ENCODE measurements around the gene CAT. TPM values are rescaled to one million over a fixed set of nuclear protein-coding genes. Genes with fewer than 3 reads are reported as not detected.

The CAT gene
- total RNA-seq, 2 donors from 2014 or later: 12.4 to 25.6 TPM

DNA sequence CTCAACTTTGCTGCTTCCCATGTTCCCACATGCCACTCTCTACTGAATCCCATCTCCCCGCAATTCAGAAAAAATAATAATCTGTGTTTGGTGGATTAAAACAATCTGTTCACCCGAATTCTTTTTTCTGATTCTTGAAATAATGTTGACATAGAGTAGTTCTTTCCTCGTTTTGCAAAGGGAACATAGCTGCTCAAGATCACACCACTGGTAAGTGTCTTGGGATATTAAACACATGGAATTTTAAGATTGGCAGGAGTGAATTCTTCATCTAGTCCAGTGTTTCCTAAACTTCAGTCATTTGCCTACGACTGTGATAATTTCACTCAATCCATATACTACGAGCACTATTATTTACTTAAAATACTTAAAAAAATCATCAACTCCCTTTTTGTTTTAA lies 68.9 kb downstream of the CAT start:
- ATAC-seq (replicated peaks): no peak
- Mint-ChIP-seq H3K4me3 (no peak overlapping the region), H3K9me3 (no peaks in the 10 kb centered on the region), H3K4me1 (no peaks in the 10 kb centered on the region), H3K27ac (no peak overlapping the region), H3K27me3 (no peaks in the 10 kb centered on the region), H3K36me3 (ENCODE audit: low read depth) (no peaks in the 10 kb centered on the region)

DNA sequence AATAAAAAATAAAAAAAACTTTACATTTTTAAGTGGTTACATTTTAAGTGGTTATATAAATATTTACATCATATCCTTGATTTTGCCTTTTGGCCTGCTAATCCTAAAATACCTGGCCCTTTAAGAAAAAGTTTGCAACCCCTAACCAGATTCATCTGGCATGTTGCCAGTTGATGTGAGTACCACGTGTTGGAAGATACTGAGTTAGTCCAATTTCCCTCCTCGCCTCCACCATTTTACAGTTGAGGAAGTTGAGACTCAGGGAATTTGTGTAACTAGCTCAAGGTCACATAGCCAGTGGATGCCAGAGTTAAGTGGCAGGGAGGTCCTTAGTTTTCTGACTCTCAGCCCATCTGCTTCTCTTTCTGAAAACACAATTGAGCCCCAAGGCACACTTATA lies 69.8 kb downstream of the CAT start:
- H3K4me3 Mint-ChIP-seq: no peak overlapping the region
- H3K4me1 Mint-ChIP-seq: no peaks in the 10 kb centered on the region
- no peaks in the 10 kb centered on the region for H3K36me3 Mint-ChIP-seq (ENCODE audit: low read depth)
- H3K27ac Mint-ChIP-seq: no peak overlapping the region
- no peak for ATAC-seq (replicated peaks)
- no peaks in the 10 kb centered on the region for H3K27me3 Mint-ChIP-seq
- H3K9me3 Mint-ChIP-seq: no peaks in the 10 kb centered on the region

DNA sequence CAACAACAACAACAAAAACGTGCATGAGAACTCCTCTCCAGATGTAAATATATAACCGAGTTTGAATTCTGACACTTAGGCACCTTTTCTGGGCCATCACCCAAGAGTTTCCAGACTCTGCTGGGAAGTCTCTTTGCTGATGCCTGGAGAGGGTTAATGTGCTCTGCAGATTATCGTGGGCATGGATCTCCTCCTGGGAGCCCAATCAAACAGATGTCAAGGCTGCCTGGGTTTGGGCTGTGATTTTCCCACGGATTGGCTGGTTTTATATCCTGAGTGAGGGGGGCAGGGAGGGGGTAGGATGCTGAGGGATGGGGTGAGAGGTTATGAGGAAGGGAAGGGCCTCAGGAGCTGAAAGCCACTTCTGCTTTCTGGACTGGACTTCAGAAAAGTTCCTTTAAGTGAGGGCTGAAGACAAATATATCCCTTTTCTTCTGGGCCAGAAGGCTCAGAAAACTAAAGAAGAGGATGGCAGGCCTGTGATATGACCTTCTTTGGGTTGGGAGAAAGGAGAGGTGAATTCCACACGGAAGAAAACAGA lies 70.7 kb downstream of the CAT start:
- H3K4me3 Mint-ChIP-seq: no peak overlapping the region
- H3K36me3 Mint-ChIP-seq (ENCODE audit: low read depth): no peaks in the 10 kb centered on the region
- H3K27ac Mint-ChIP-seq: no peak overlapping the region
- no peak for ATAC-seq (replicated peaks)
- no peaks in the 10 kb centered on the region for H3K27me3 Mint-ChIP-seq
- no peaks in the 10 kb centered on the region for H3K4me1 Mint-ChIP-seq
- no peaks in the 10 kb centered on the region for H3K9me3 Mint-ChIP-seq

DNA sequence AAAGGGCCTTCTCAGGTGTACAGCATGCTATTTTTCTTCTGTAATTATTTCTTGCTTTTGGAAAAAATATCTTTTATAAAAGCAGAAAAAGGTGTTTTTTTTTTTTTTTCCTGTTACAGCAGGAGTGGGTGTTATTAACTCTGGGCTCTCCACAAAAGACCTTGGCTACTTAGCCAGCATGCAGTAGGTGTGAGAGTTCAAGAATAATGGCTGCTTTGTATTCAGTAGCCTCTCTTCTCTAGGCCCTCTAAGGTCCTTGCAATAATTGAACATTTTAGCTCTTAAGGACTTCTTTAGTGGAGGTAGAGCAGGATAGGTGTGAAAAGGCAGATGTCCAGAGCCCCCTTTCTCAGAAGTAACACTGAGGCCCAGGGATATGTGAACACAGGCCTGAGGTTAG lies 71.5 kb downstream of the CAT start:
- no peak for ATAC-seq (replicated peaks)
- H3K9me3 Mint-ChIP-seq: no peaks in the 10 kb centered on the region
- H3K27me3 Mint-ChIP-seq: no peaks in the 10 kb centered on the region
- H3K27ac Mint-ChIP-seq: no peak overlapping the region
- H3K4me1 Mint-ChIP-seq: no peaks in the 10 kb centered on the region
- H3K4me3 Mint-ChIP-seq: no peak overlapping the region
- no peaks in the 10 kb centered on the region for H3K36me3 Mint-ChIP-seq (ENCODE audit: low read depth)

DNA sequence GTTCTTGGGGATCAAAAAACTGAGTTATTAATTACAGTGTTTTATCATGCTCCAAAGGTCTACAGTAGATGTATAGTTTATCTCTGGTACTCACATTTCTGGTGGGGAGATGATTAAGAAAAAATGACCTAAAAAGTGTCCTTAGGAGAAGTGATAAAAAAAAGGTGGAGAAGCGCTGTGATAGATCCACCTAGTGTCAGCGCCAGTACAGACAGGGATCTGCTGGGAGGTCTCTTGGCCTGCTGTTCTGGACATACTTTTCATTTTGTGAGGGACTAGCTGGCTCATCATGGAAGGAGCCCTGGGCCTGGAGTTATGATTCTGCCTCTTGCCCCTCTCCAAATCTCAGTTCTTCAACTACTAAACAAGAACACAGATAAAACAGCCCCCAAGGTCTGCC lies 71.9 kb downstream of the CAT start:
- Mint-ChIP-seq H3K4me1 (no peaks in the 10 kb centered on the region), H3K9me3 (no peaks in the 10 kb centered on the region), H3K27me3 (no peaks in the 10 kb centered on the region), H3K27ac (no peak overlapping the region), H3K36me3 (ENCODE audit: low read depth) (no peaks in the 10 kb centered on the region), H3K4me3 (no peak overlapping the region)
- no peak for ATAC-seq (replicated peaks)

DNA sequence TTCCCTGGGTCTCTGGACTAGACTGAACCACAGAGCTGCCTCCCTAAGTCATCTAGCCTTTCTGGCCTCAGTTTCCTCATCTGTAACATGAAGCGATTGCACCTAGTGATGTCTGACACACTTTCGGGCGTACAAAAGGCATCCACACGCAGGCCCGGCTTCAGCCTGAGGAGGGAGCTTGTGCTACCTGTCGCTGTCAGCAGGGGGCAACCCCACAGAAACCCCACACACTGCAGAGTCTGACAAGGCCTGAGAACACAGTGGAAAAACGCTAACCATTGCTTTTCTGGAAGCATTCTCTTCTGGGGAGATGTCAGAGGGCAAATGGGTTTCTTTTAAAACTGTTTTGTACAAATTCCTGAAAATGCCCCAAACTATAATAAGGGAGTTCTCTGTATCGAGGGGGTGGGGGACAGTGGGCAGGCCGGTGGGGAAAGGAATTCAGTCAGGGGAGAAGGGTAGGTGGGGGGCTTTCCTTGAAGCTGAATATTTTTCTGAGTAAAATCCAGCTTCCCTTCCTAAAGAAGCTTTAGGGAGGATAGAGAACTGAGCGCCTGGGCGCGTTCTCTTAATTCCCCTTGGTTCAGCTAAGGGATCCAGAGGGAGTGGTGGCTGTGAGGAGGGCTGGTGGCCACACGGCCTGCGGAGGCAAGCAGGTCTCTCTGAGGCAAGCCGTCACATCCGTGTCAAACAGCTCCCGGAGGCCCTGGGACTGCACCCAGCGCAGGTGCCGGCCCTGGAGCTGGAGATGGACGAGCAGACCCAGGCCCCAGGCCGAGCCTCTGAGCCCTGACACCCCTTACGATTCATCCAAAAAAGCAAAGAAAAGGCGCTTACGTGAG lies 74.3 kb downstream of the CAT start:
- peak; percentile 74 for ATAC-seq (replicated peaks)
- no peak overlapping the region for H3K4me3 Mint-ChIP-seq
- no peaks in the 10 kb centered on the region for H3K36me3 Mint-ChIP-seq (ENCODE audit: low read depth)
- H3K4me1 Mint-ChIP-seq: no peaks in the 10 kb centered on the region
- peaks cover 1% of the 10 kb centered on the region for H3K27me3 Mint-ChIP-seq
- H3K9me3 Mint-ChIP-seq: no peaks in the 10 kb centered on the region
- no peak overlapping the region for H3K27ac Mint-ChIP-seq

DNA sequence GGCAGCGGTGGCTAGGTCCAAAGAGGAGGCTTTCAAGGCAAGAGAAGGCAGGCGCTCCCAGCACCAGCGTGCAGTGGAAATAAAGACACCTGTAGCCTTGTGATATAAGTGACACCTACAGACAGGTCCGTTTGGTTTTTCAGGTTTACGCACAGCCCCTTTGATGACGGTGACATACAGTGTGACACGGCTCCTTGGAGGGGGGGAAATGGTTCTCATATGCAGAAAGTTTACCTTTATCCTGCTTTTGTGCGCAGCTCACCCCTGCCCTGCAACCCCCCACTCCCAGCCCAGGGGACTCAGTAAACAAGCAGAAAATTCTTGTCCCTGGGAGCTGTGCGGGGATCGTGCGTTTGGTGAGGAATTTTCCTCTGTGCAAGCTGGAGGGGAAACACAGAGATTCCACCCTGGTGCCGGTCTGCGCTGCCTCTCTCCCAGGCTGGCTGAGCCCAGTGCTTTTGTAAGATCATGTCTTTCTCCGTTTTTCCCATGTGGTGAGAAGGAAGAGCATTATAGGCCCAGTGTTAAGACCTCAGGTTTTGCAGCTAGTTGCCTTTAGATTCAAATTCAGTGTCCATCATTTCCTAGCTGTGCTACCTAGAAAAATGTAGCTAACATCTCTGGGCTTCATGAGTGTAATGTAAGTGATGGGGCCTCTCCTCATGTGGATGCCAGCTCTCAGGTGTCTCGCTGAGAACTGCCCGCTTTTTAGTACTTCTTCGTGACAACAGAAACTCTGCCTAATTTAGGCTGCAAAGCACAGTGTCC lies 75.1 kb downstream of the CAT start, which contains the start of gene ELF5:
Gene ELF5 (minus strand): TSS at position 113 of the 768 bp plus-strand sequence. CDS start 8,045 bp downstream, outside the sequence.
- Mint-ChIP-seq H3K4me1 (no peaks in the 10 kb centered on the region), H3K4me3 (no peak within 1 kb of the TSS), H3K9me3 (no peaks in the 10 kb centered on the region), H3K27me3 (peaks cover 3% of the 10 kb centered on the region), H3K36me3 (ENCODE audit: low read depth) (no peaks in the 10 kb centered on the region), H3K27ac (no peak within 1 kb of the TSS)
- no peak for ATAC-seq (replicated peaks)

DNA sequence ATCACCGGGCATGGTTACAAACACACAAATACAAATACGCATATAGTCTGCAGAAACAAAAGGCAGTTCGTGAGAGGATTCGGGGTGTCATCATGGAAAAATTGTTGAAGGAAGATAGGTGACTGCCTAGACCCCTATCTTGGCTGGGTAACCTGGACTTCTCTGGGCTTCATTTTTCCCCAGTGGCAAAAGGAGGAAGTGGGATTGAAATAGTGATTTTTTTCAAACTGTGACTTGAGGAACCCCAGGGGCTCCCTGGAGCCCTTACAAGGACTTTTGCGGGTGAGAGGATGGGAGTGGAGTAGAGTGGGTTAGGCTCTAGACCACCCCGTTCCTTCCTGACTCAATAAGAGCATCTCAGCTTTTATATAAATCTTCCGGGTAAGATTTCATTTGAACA lies 75.9 kb downstream of the CAT start:
- Mint-ChIP-seq H3K27me3 (peaks cover 3% of the 10 kb centered on the region), H3K27ac (no peak overlapping the region), H3K9me3 (no peaks in the 10 kb centered on the region), H3K4me1 (no peaks in the 10 kb centered on the region), H3K36me3 (ENCODE audit: low read depth) (no peaks in the 10 kb centered on the region), H3K4me3 (no peak overlapping the region)
- ATAC-seq (replicated peaks): no peak

DNA sequence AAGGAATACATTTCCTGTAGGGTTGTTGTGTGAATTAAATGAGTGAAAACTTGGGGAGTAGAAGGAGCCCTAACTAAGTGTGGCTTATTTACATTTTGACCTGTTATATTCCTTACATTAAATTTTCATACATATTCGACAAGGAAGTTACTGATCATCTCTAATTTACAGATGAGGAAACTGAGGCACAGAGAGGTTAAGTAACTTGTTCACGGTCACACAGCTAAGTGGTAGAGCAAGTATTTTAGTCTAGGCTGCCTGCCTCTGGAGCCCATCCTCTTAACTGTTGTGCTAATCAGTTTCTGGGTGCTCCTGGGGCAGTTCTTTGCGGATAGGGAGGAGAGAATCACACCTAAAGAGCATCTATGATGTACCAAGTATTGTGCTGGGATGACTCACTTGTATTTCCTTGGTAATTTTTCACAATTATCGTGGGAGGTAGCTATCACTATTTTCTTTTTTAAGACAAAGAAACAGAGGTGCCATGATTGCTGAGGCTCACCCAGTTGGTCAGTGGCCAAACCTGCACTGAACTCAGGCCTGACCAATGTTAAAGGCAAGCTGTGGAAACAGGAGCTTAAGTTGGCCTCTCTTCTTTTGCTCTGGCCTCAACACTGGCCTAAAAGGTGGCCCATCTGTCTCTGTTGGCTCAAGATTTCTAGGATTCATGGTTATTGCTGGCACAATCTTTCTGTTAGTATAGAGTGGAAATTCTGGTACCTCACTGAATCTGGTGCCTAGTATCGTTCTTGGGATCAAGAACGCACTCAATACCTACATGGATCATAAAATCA lies 77.7 kb downstream of the CAT start:
- H3K9me3 Mint-ChIP-seq: no peaks in the 10 kb centered on the region
- no peak overlapping the region for H3K27ac Mint-ChIP-seq
- no peak for ATAC-seq (replicated peaks)
- H3K4me3 Mint-ChIP-seq: no peak overlapping the region
- H3K27me3 Mint-ChIP-seq: peaks cover 3% of the 10 kb centered on the region
- no peaks in the 10 kb centered on the region for H3K4me1 Mint-ChIP-seq
- H3K36me3 Mint-ChIP-seq (ENCODE audit: low read depth): no peaks in the 10 kb centered on the region

DNA sequence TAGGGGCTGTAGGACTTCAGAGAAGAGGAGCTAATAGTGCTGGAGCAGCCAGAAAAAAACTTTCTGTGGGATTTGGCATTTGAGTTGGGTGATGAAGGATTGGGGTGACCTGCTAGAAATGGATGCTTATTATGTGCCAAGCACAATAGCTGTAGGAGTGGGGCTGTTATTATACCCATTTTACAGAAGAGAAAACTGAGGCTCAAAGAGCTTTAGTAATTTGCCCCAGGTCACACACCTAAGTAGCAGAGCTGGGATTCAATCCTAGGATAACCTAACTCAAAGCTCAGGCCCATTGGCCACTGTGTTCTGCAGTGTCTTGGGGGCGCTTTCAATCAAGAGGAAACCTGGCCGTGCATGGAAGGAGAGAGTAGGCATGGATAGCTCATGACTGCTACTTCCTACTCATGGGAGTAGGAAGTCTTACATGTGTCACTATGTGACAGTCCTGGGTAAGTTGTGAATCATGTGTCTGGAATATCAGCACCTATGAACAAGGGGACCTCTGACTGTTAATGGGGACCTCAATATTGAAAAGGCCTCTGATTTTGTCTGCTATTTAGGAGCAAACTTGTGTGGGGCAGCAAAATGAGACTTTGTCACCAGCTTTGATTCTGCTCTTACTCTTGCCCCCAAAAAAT lies 81.0 kb downstream of the CAT start:
- Mint-ChIP-seq H3K4me3 (no peak overlapping the region), H3K36me3 (ENCODE audit: low read depth) (no peaks in the 10 kb centered on the region), H3K27ac (no peak overlapping the region), H3K27me3 (peaks cover 3% of the 10 kb centered on the region), H3K4me1 (no peaks in the 10 kb centered on the region), H3K9me3 (no peaks in the 10 kb centered on the region)
- ATAC-seq (replicated peaks): no peak

DNA sequence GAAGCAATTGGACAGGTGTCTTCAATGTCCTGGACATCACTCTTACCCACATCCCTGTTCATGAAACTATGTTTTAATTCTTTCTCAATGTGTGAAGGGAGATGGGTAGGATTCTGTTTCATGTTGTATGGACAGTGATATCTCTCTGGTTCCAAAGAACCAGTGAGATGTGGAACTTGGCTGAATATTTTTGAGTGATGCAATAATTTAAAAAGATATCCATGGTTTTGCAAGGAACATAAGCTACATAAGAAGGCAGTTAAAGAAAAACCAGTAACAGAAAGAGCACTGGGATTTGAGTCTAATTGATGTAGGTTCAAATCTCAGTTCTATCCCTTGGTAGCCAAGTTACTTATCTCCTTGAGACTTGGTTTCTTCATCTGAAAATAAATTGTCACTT lies 82.5 kb downstream of the CAT start:
- H3K4me3 Mint-ChIP-seq: no peak overlapping the region
- H3K36me3 Mint-ChIP-seq (ENCODE audit: low read depth): no peaks in the 10 kb centered on the region

More for the DNA sequence above, 82.5 kb downstream of the CAT start:
- Mint-ChIP-seq H3K27ac (no peak overlapping the region), H3K27me3 (peaks cover 3% of the 10 kb centered on the region), H3K4me1 (no peaks in the 10 kb centered on the region), H3K9me3 (no peaks in the 10 kb centered on the region)
- no peak for ATAC-seq (replicated peaks)

Measured in activated T-helper 17 cell treated with anti-CD3 and anti-CD28 coated beads, Interleukin-2, amount 50 U/mL, for 72 hours (primary cell).